Activated CD4-positive, alpha-beta memory T cell treated with anti-CD3 and anti-CD28 coated beads for 36 hours (primary cell): ENCODE data around the gene ZNF800. TPM values are rescaled to one million over a fixed set of nuclear protein-coding genes. Genes with fewer than 3 reads are reported as not detected.

Source experiments
- CTCF ChIA-PET: fragments of 350-600 bp; sonication (Branson Sonifier 250); formaldehyde crosslinking; loops from one replicate; lab custom pipeline; 2021; ENCODE audit warnings: antibody characterized with exemption, inconsistent platforms; lab: Charles Lee
- POLR2A ChIA-PET: fragments of 350-600 bp; sonication (Branson Sonifier 250); formaldehyde crosslinking; loops from one replicate; lab custom pipeline; 2021; ENCODE audit warnings: antibody characterized with exemption; lab: Charles Lee
- DNase-seq: peaks from one replicate; pipeline ENCODE4 v3.0.0-alpha.2; 2020
- H3K27ac Mint-ChIP-seq: one replicate; pipeline ENCODE4 v1.8.0; 2021; ENCODE audit warnings: mixed read lengths
- H3K27me3 Mint-ChIP-seq: one replicate; pipeline ENCODE4 v1.8.0; 2021; ENCODE audit warnings: mixed read lengths
- H3K36me3 Mint-ChIP-seq: one replicate; pipeline ENCODE4 v1.8.0; 2021; ENCODE audit warnings: mixed read lengths
- H3K4me1 Mint-ChIP-seq: one replicate; pipeline ENCODE4 v1.8.0; 2021; ENCODE audit warnings: low read depth, mixed read lengths
- H3K4me3 Mint-ChIP-seq: one replicate; pipeline ENCODE4 v1.8.0; 2021; ENCODE audit warnings: mild to moderate bottlenecking, mixed read lengths
- H3K9me3 Mint-ChIP-seq: one replicate; pipeline ENCODE4 v1.8.0; 2021; ENCODE audit warnings: mixed read lengths
- intact Hi-C: fragments of 100-400 bp; cut with micrococcal nuclease; formaldehyde crosslinking; loops from one replicate; pipeline ENCODE4 v1.15.1; 2023
- total RNA-seq, 2 experiments: library from RNA; stranded (reverse); gene quantifications; one replicate each; pipeline ENCODE4 v1.2.3, GENCODE V29; 2021

Gene ZNF800
- total RNA-seq, 2 experiments from 2014 or later = 24.9 to 29.2 TPM

- POLR2A ChIA-PET = no interaction called here
- Mint-ChIP-seq H3K9me3 (no peaks in the 10 kb centered on the region), H3K36me3 (peaks cover 3% of the 10 kb centered on the region), H3K4me3 (no peak overlapping the region), H3K4me1 (peaks cover 16% of the 10 kb centered on the region), H3K27ac (no peak overlapping the region), H3K27me3 (no peaks in the 10 kb centered on the region)
- intact Hi-C loops = loop anchor here (1.0 to 10.0 kb wide), 4 partner anchors 24 to 306 kb away; partner anchors contain the start of genes ARF5, GCC1 and SND1
- CTCF ChIA-PET = interaction anchor here (1.4 to 2.4 kb wide), 8 partner anchors 25 to 863 kb away, joined by 4 to 41 read pairs (median 8); partner anchors contain the start of gene ZNF800
- no peak for DNase-seq
These were observed 45.8 kb downstream of the ZNF800 start for GRCh38 chr7:127346575-127347256.

- Mint-ChIP-seq H3K36me3 (peaks cover 3% of the 10 kb centered on the region), H3K4me1 (peaks cover 4% of the 10 kb centered on the region), H3K4me3 (no peak overlapping the region), H3K27me3 (no peaks in the 10 kb centered on the region), H3K27ac (no peak overlapping the region), H3K9me3 (no peaks in the 10 kb centered on the region)
- intact Hi-C loops = loop anchor here (10.0 kb wide), 1 partner anchor 242 kb away; the partner anchor contains the start of genes ARF5 and GCC1
- ChIA-PET CTCF (no interaction called here), POLR2A (no interaction called here)
- no peak for DNase-seq
These were observed 49.9 kb downstream of the ZNF800 start for GRCh38 chr7:127342596-127342995.

GRCh38 chr7:127338122-127338521 is 54.4 kb downstream of the ZNF800 start:
- ChIA-PET POLR2A (no interaction called here), CTCF (interaction anchor here (1.1 to 2.3 kb wide), 2 partner anchors 10 to 12 kb away, joined by 3 to 6 read pairs; no protein-coding TSS in a partner anchor)
- Mint-ChIP-seq H3K9me3 (no peaks in the 10 kb centered on the region), H3K27ac (no peak overlapping the region), H3K27me3 (peaks cover 12% of the 10 kb centered on the region), H3K4me1 (no peaks in the 10 kb centered on the region), H3K36me3 (peaks cover 3% of the 10 kb centered on the region), H3K4me3 (no peak overlapping the region)
- DNase-seq = no peak
- intact Hi-C loops = no loop called here

- no peak for DNase-seq
- Mint-ChIP-seq H3K36me3 (peaks cover 3% of the 10 kb centered on the region), H3K9me3 (no peaks in the 10 kb centered on the region), H3K4me1 (no peaks in the 10 kb centered on the region), H3K4me3 (no peak overlapping the region), H3K27ac (no peak overlapping the region), H3K27me3 (peaks cover 12% of the 10 kb centered on the region)
- intact Hi-C loops = no loop called here
- POLR2A ChIA-PET = no interaction called here
- CTCF ChIA-PET = interaction anchor here (0.9 to 2.3 kb wide), 2 partner anchors 10 to 107 kb away, joined by 4 to 6 read pairs; no protein-coding TSS in a partner anchor
These were observed 54.9 kb downstream of the ZNF800 start for GRCh38 chr7:127337581-127337980.

GRCh38 chr7:127336458-127336857 is 56.0 kb downstream of the ZNF800 start:
- ChIA-PET CTCF (interaction anchor here (2.3 kb wide), 1 partner anchor 11 kb away, joined by 6 read pairs; no protein-coding TSS in a partner anchor), POLR2A (no interaction called here)
- no peaks in the 10 kb centered on the region for H3K9me3 Mint-ChIP-seq
- H3K4me3 Mint-ChIP-seq = no peak overlapping the region
- no peak for DNase-seq
- no peaks in the 10 kb centered on the region for H3K4me1 Mint-ChIP-seq
- H3K27ac Mint-ChIP-seq = no peak overlapping the region
- intact Hi-C loops = no loop called here
- peaks cover 12% of the 10 kb centered on the region for H3K27me3 Mint-ChIP-seq
- no peaks in the 10 kb centered on the region for H3K36me3 Mint-ChIP-seq

- Mint-ChIP-seq H3K27me3 (peaks cover 12% of the 10 kb centered on the region), H3K4me1 (no peaks in the 10 kb centered on the region), H3K4me3 (no peak overlapping the region), H3K9me3 (no peaks in the 10 kb centered on the region), H3K27ac (no peak overlapping the region), H3K36me3 (no peaks in the 10 kb centered on the region)
- ChIA-PET POLR2A (no interaction called here), CTCF (no interaction called here)
- no peak for DNase-seq
- intact Hi-C loops = no loop called here
These were observed 59.6 kb downstream of the ZNF800 start for GRCh38 chr7:127332880-127333279.

GRCh38 chr7:127330070-127330469 is 62.4 kb downstream of the ZNF800 start:
- peaks cover 11% of the 10 kb centered on the region for H3K27me3 Mint-ChIP-seq
- intact Hi-C loops = no loop called here
- H3K36me3 Mint-ChIP-seq = no peaks in the 10 kb centered on the region
- H3K27ac Mint-ChIP-seq = no peak overlapping the region
- CTCF ChIA-PET = interaction anchor here (1.5 kb wide), 1 partner anchor 18 kb away, joined by 4 read pairs; no protein-coding TSS in a partner anchor
- H3K9me3 Mint-ChIP-seq = no peaks in the 10 kb centered on the region
- no peak for DNase-seq
- POLR2A ChIA-PET = no interaction called here
- no peak overlapping the region for H3K4me3 Mint-ChIP-seq
- no peaks in the 10 kb centered on the region for H3K4me1 Mint-ChIP-seq

GRCh38 chr7:127322832-127323493 is 69.5 kb downstream of the ZNF800 start:
- intact Hi-C loops = loop anchor here (1.0 to 5.0 kb wide), 3 partner anchors 24 to 71 kb away; partner anchors contain the start of genes GRM8 and ZNF800
- no peak for DNase-seq
- Mint-ChIP-seq H3K36me3 (no peaks in the 10 kb centered on the region), H3K27ac (no peak overlapping the region), H3K9me3 (no peaks in the 10 kb centered on the region), H3K4me3 (no peak overlapping the region), H3K27me3 (no peaks in the 10 kb centered on the region), H3K4me1 (peaks cover 20% of the 10 kb centered on the region)
- ChIA-PET CTCF (interaction anchor here (0.7 to 4.3 kb wide), 3 partner anchors 25 to 697 kb away, joined by 3 to 21 read pairs (median 3); no protein-coding TSS in a partner anchor), POLR2A (no interaction called here)

GRCh38 chr7:127322351-127322750 is 70.2 kb downstream of the ZNF800 start:
- no peaks in the 10 kb centered on the region for H3K9me3 Mint-ChIP-seq
- peak overlapping the region; percentile 43 for H3K27ac Mint-ChIP-seq
- intact Hi-C loops = loop anchor here (1.0 to 5.0 kb wide), 3 partner anchors 24 to 70 kb away; partner anchors contain the start of genes GRM8 and ZNF800
- H3K36me3 Mint-ChIP-seq = no peaks in the 10 kb centered on the region
- peaks cover 20% of the 10 kb centered on the region for H3K4me1 Mint-ChIP-seq
- H3K27me3 Mint-ChIP-seq = no peaks in the 10 kb centered on the region
- ChIA-PET CTCF (interaction anchor here (0.9 to 4.3 kb wide), 2 partner anchors 25 to 697 kb away, joined by 3 to 21 read pairs; no protein-coding TSS in a partner anchor), POLR2A (no interaction called here)
- no peak overlapping the region for H3K4me3 Mint-ChIP-seq
- DNase-seq = peak; percentile 48

GRCh38 chr7:127320974-127321373 is 71.5 kb downstream of the ZNF800 start:
- no peak for DNase-seq
- peaks cover 4% of the 10 kb centered on the region for H3K9me3 Mint-ChIP-seq
- no peaks in the 10 kb centered on the region for H3K27me3 Mint-ChIP-seq
- peaks cover 22% of the 10 kb centered on the region for H3K4me1 Mint-ChIP-seq
- CTCF ChIA-PET = interaction anchor here (4.3 kb wide), 1 partner anchor 27 kb away, joined by 21 read pairs; no protein-coding TSS in a partner anchor
- H3K27ac Mint-ChIP-seq = no peak overlapping the region
- H3K36me3 Mint-ChIP-seq = peaks cover 2% of the 10 kb centered on the region
- POLR2A ChIA-PET = interaction anchor here (1.1 kb wide), 1 partner anchor 70 kb away, joined by 3 read pairs; no protein-coding TSS in a partner anchor
- no peak overlapping the region for H3K4me3 Mint-ChIP-seq
- intact Hi-C loops = loop anchor here (5.0 kb wide), 1 partner anchor 69 kb away; the partner anchor contains the start of gene GRM8
